IMR-90 (cell line): ENCODE measurements around the gene MYH10. TPM values are rescaled to one million over a fixed set of nuclear protein-coding genes. Genes with fewer than 3 reads are reported as not detected.

ENCODE experiments used
- ATAC-seq: fragments of 200-7000 bp; cut with Tn5 transposase; 2 replicates; pipeline ENCODE4 v1.9.1; 2020; ENCODE audit warnings: low read depth, mild to moderate bottlenecking, moderate library complexity
- BruUV-seq: library from RNA; stranded (reverse); fragments of 400-500 nt; replicated peaks from 2 replicates; lab custom pipeline; 2021; lab: Mats Ljungman, UMichigan
- CTCF ChIA-PET: fragments of 300-600 bp; formaldehyde crosslinking; extraction: SDS; loops from one replicate; lab custom pipeline; 2021; ENCODE audit warnings: antibody characterized with exemption; lab: Yijun Ruan, JAX
- POLR2A ChIA-PET: fragments of 300-600 bp; sonication (Branson Sonifier 250); formaldehyde crosslinking; loops from one replicate; lab custom pipeline; 2022; ENCODE audit warnings: antibody characterized with exemption; ENCODE audit not compliant: unreplicated experiment; lab: Charles Lee
- DNase-seq: peaks from one replicate; pipeline ENCODE4 v3.0.0; 2013
- H2AFZ ChIP-seq: replicated peaks from 2 replicates; pipeline ENCODE3; 2013; ENCODE audit warnings: low read length, mild to moderate bottlenecking; ENCODE audit not compliant: poor library complexity
- H2AK5ac ChIP-seq: 2 replicates; pipeline ENCODE4 v1.6.1; 2013; ENCODE audit warnings: low read depth, low read length, inconsistent platforms
- H2AK9ac ChIP-seq: replicated peaks from 2 replicates; pipeline ENCODE3; 2013; ENCODE audit warnings: mild to moderate bottlenecking, low read depth, low read length, moderate library complexity; ENCODE audit not compliant: poor library complexity
- H2BK120ac ChIP-seq: 2 replicates; pipeline ENCODE4 v1.6.1; 2013; ENCODE audit warnings: low read depth, low read length, inconsistent platforms
- H2BK15ac ChIP-seq: 3 replicates; pipeline ENCODE4 v1.6.1; 2013; ENCODE audit warnings: low read depth, low read length, inconsistent platforms
- H2BK20ac ChIP-seq: 2 replicates; pipeline ENCODE4 v1.6.1; 2013; ENCODE audit warnings: low read depth, mild to moderate bottlenecking, inconsistent platforms, low read length, moderate library complexity
- H2BK5ac ChIP-seq: 2 replicates; pipeline ENCODE4 v1.6.1; 2013; ENCODE audit warnings: mild to moderate bottlenecking, low read depth, low read length, inconsistent platforms; ENCODE audit not compliant: poor library complexity, severe bottlenecking
- H3K14ac ChIP-seq: replicated peaks from 2 replicates; pipeline ENCODE4 v1.6.1; 2013; ENCODE audit warnings: low read depth, low read length, inconsistent platforms
- H3K18ac ChIP-seq: 2 replicates; pipeline ENCODE4 v1.6.1; 2013; ENCODE audit warnings: low read depth, low read length, control low read depth
- H3K23ac ChIP-seq: 2 replicates; pipeline ENCODE4 v1.6.1; 2013; ENCODE audit warnings: low read depth, low read length, inconsistent platforms
- H3K27ac ChIP-seq: 2 replicates; pipeline ENCODE4 v1.5.1; 2013; ENCODE audit warnings: mild to moderate bottlenecking, control low read depth, low read length; ENCODE audit not compliant: insufficient read depth
- H3K27me3 ChIP-seq: 2 replicates; pipeline ENCODE4 v1.6.1; 2013; ENCODE audit warnings: low read length; ENCODE audit not compliant: control insufficient read depth, insufficient read depth
- H3K36me3 ChIP-seq: 2 replicates; pipeline ENCODE4 v1.6.1; 2013; ENCODE audit warnings: low read length, mixed read lengths; ENCODE audit not compliant: control insufficient read depth, insufficient read depth
- H3K4ac ChIP-seq: 2 replicates; pipeline ENCODE4 v1.6.1; 2013; ENCODE audit warnings: low read depth, low read length, inconsistent platforms
- H3K4me1 ChIP-seq: 2 replicates; pipeline ENCODE4 v1.6.1; 2013; ENCODE audit warnings: low read length, mixed read lengths; ENCODE audit not compliant: control insufficient read depth, insufficient read depth
- H3K4me2 ChIP-seq: 2 replicates; pipeline ENCODE4 v1.6.1; 2013; ENCODE audit warnings: low read depth, mild to moderate bottlenecking, control low read depth, low read length, moderate library complexity
- H3K4me3 ChIP-seq: 2 replicates; pipeline ENCODE4 v1.5.1; 2013; ENCODE audit warnings: low read depth, mild to moderate bottlenecking, control low read depth, low read length, moderate library complexity; ENCODE audit not compliant: insufficient read depth
- H3K56ac ChIP-seq: 2 replicates; pipeline ENCODE4 v1.6.1; 2013; ENCODE audit warnings: low read length, inconsistent platforms; ENCODE audit not compliant: insufficient read depth; ENCODE audit errors: extremely low read depth
- H3K79me1 ChIP-seq, 2 experiments: 2 replicates each; pipeline ENCODE4 v1.6.1; 2013; ENCODE audit warnings: low read length in 2 of 2, inconsistent platforms in 1 of 2, low read depth in 1 of 2
- H3K9ac ChIP-seq: 2 replicates; pipeline ENCODE4 v1.6.1; 2013; ENCODE audit warnings: low read depth, low read length, control low read depth
- H3K9me1 ChIP-seq: 2 replicates; pipeline ENCODE4 v1.6.1; 2013; ENCODE audit warnings: low read length, inconsistent platforms; ENCODE audit not compliant: insufficient read depth
- H3K9me3 ChIP-seq: 2 replicates; pipeline ENCODE4 v1.6.1; 2013; ENCODE audit warnings: low read length; ENCODE audit not compliant: control insufficient read depth, insufficient read depth
- H4K20me1 ChIP-seq: 2 replicates; pipeline ENCODE4 v1.6.1; 2013; ENCODE audit warnings: low read length, inconsistent platforms; ENCODE audit not compliant: insufficient read depth
- H4K5ac ChIP-seq: 2 replicates; pipeline ENCODE4 v1.6.1; 2013; ENCODE audit warnings: mild to moderate bottlenecking, low read depth, low read length, control low read depth
- H4K8ac ChIP-seq, 2 experiments: 2 replicates each; pipeline ENCODE4 v1.6.1; 2013; ENCODE audit warnings: low read depth in 2 of 2, low read length in 2 of 2, control low read depth in 1 of 2, inconsistent platforms in 1 of 2
- H4K91ac ChIP-seq: 2 replicates; pipeline ENCODE4 v1.6.1; 2013; ENCODE audit warnings: low read depth, low read length, inconsistent platforms; ENCODE audit not compliant: insufficient read depth
- BHLHE40 ChIP-seq: fragments of 150-350 bp; IDR thresholded peaks from 2 replicates; pipeline ENCODE4 v1.6.1; 2016; ENCODE audit warnings: mild to moderate bottlenecking, low read depth, low read length
- FOS ChIP-seq: fragments of 150-350 bp; IDR thresholded peaks from 2 replicates; pipeline ENCODE4 v1.6.1; 2016; ENCODE audit warnings: low read depth, low read length
- MXI1 ChIP-seq: IDR thresholded peaks from 2 replicates; pipeline ENCODE4 v1.6.1; 2012; ENCODE audit warnings: low read depth, mild to moderate bottlenecking, low read length, moderate library complexity, borderline replicate concordance
- POLR2A ChIP-seq: IDR thresholded peaks from 2 replicates; pipeline ENCODE4 v1.6.1; 2012; ENCODE audit warnings: mild to moderate bottlenecking, low read depth, low read length
- RAD21 ChIP-seq: IDR thresholded peaks from 2 replicates; pipeline ENCODE4 v1.6.1; 2012; ENCODE audit warnings: low read length, improper control_type of control experiment
- SMC3 ChIP-seq: fragments of 150-350 bp; IDR thresholded peaks from 2 replicates; pipeline ENCODE4 v1.6.1; 2016; ENCODE audit warnings: low read depth, mild to moderate bottlenecking, antibody characterized with exemption, low read length, moderate library complexity
- WGBS, 2 experiments: methylation state at CpG; one replicate each; pipeline versions ENCODE4 v1.1.5 to v1.1.7; 2013; ENCODE audit warnings: missing lambda C conversion rate in 2 of 2; ENCODE audit not compliant: insufficient read length in 1 of 2; ENCODE audit errors: extremely low coverage in 2 of 2; 5-methylcytosine and 5-hydroxymethylcytosine counted together
- dilution Hi-C: fragments of 300-500 bp; cut with HindIII; formaldehyde crosslinking; loops from one replicate; pipeline ENCODE4 v1.14.3; 2018; ENCODE audit warnings: low sequenced_read_pairs; ENCODE audit not compliant: unreplicated experiment
- in situ Hi-C: fragments of 300-500 bp; cut with MboI; formaldehyde crosslinking; loops from 3 replicates; pipeline ENCODE4 v1.14.3; 2019; ENCODE audit warnings: low sequenced_read_pairs, inconsistent platforms, mixed read lengths
- intact Hi-C: fragments of 100-400 bp; cut with micrococcal nuclease; formaldehyde crosslinking; loops from 2 replicates; pipeline ENCODE4 v1.10.0; 2022
- polyA plus RNA-seq, 3 experiments: library from polyadenylated mRNA; depleted of rRNA; stranded (reverse); fragments of >200 nt; gene quantifications; 2 replicates each; pipeline ENCODE4 v1.2.3, GENCODE V29; 2012; ENCODE audit warnings: low replicate concordance in 1 of 3
- total RNA-seq: library from RNA; depleted of rRNA; stranded (reverse); fragments of >200 nt; gene quantifications from 2 replicates; pipeline ENCODE4 v1.2.3, GENCODE V29; 2012
- TF ChIP-seq, protein P1 (sequence below): conservative IDR thresholded peaks from 2 replicates; pipeline ENCODE4 v1.5.1; 2012; ENCODE audit warnings: mild to moderate bottlenecking, low read depth, low read length, improper control_type of control experiment
- TF ChIP-seq, protein P2 (sequence below): fragments of 150-350 bp; IDR thresholded peaks from 2 replicates; pipeline ENCODE4 v1.6.1; 2017; ENCODE audit warnings: mild to moderate bottlenecking, antibody characterized with exemption, low read length, low read depth

Gene MYH10
- total and polyA plus RNA-seq, 2 of the 4 experiments (the other 2 are of a cell fraction): 71.2 to 95.2 TPM

DNA sequence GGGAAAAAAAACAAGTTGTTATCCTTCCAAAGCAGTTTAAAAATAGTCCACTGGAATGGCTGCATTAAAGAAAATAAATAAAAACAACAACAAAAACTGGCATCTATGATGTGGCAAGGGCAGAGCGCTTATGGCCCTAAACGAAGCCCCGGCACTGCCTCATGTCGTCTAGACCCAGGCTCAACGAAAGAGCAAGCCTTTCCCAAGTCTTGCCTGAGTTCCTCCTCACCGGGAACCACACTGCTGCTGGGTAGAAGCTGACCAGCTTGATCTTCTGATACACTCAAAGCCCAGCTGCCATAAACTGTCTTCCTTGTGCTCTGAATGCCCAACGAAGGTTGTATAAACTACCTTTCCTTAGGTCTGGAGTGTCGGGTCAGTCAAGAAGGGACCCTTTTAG is 157.9 kb downstream of the MYH10 start:
- H3K4me3 ChIP-seq: no peak overlapping the region
- H3K4me1 ChIP-seq: no peaks in the 10 kb centered on the region
- H2BK5ac ChIP-seq: no peak overlapping the region
- POLR2A ChIA-PET: no interaction called here
- no peak overlapping the region for H2BK120ac ChIP-seq
- CTCF ChIA-PET: interaction anchor here (0.6 kb wide), 1 partner anchor 11 kb away, joined by 3 read pairs; no protein-coding TSS in a partner anchor
- 94% methylated on average over 5 of the region's 8 CpGs; no CpG with 5 or more reads in 1 of the 2 experiments for WGBS, 2 experiments
- no peak for ATAC-seq
- no peak overlapping the region for H3K14ac ChIP-seq
- H3K36me3 ChIP-seq: peaks cover 79% of the 10 kb centered on the region
- H3K56ac ChIP-seq: no peak overlapping the region
- peaks cover 53% of the 10 kb centered on the region for H4K20me1 ChIP-seq
- no peak overlapping the region for H2AK9ac ChIP-seq
- H2AK5ac ChIP-seq: no peak overlapping the region
- H3K23ac ChIP-seq: no peak overlapping the region
- no peak overlapping the region for H3K4ac ChIP-seq
- H2BK15ac ChIP-seq: no peak overlapping the region
- no peak overlapping the region for H3K9ac ChIP-seq
- in situ Hi-C loops: no loop called here
- BruUV-seq: no TSS peak
- peaks cover 9 to 67% of the 10 kb centered on the region in 2 experiments; a peak in 3 of 4 replicates for H3K79me1 ChIP-seq
- H4K8ac ChIP-seq: no peak overlapping the region
- no peak overlapping the region for H2AFZ ChIP-seq
- no peak overlapping the region for H3K27ac ChIP-seq
- H4K91ac ChIP-seq: no peak overlapping the region
- no peak for DNase-seq
- H3K27me3 ChIP-seq: no peaks in the 10 kb centered on the region
- dilution Hi-C loops: no loop called here
- H3K9me1 ChIP-seq: 0 out of 2 replicates have a peak, but pooled peaks cover 5% of the 10 kb centered on the region
- no peak overlapping the region for H2BK20ac ChIP-seq
- intact Hi-C loops: no loop called here
- H3K18ac ChIP-seq: no peak overlapping the region
- TF ChIP-seq, protein P1, sequence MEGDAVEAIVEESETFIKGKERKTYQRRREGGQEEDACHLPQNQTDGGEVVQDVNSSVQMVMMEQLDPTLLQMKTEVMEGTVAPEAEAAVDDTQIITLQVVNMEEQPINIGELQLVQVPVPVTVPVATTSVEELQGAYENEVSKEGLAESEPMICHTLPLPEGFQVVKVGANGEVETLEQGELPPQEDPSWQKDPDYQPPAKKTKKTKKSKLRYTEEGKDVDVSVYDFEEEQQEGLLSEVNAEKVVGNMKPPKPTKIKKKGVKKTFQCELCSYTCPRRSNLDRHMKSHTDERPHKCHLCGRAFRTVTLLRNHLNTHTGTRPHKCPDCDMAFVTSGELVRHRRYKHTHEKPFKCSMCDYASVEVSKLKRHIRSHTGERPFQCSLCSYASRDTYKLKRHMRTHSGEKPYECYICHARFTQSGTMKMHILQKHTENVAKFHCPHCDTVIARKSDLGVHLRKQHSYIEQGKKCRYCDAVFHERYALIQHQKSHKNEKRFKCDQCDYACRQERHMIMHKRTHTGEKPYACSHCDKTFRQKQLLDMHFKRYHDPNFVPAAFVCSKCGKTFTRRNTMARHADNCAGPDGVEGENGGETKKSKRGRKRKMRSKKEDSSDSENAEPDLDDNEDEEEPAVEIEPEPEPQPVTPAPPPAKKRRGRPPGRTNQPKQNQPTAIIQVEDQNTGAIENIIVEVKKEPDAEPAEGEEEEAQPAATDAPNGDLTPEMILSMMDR: no peak
- TF ChIP-seq, protein P2, sequence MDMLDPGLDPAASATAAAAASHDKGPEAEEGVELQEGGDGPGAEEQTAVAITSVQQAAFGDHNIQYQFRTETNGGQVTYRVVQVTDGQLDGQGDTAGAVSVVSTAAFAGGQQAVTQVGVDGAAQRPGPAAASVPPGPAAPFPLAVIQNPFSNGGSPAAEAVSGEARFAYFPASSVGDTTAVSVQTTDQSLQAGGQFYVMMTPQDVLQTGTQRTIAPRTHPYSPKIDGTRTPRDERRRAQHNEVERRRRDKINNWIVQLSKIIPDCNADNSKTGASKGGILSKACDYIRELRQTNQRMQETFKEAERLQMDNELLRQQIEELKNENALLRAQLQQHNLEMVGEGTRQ: no peak
- TF ChIP-seq MXI1 (no peak), RAD21 (no peak), BHLHE40 (no peak), SMC3 (no peak), POLR2A (no peak), FOS (no peak)
- no peak overlapping the region for H4K5ac ChIP-seq
- H3K4me2 ChIP-seq: no peak overlapping the region
- H3K9me3 ChIP-seq: no peaks in the 10 kb centered on the region
